H1 (cell line): ENCODE measurements around the gene CPA4. TPM values are rescaled to one million over a fixed set of nuclear protein-coding genes. Genes with fewer than 3 reads are reported as not detected.

Source experiments
- BACH1 ChIP-seq: IDR thresholded peaks from 2 replicates; pipeline ENCODE4 v1.6.1; 2012; ENCODE audit warnings: low read length, improper control_type of control experiment
- CHD1 ChIP-seq: IDR thresholded peaks from 2 replicates; pipeline ENCODE4 v1.6.1; 2012; ENCODE audit warnings: low read depth, low read length, improper control_type of control experiment
- CREB1 ChIP-seq: IDR thresholded peaks from 2 replicates; pipeline ENCODE4 v1.6.1; 2012; ENCODE audit warnings: inconsistent platforms
- EP300 ChIP-seq, 2 experiments: IDR thresholded peaks; 1 replicate in 1 of 2; 2 replicates in 1 of 2; pipeline ENCODE4 v1.6.1; 2011 to 2012; ENCODE audit warnings: low read depth in 2 of 2, low read length in 2 of 2, mild to moderate bottlenecking in 2 of 2, borderline replicate concordance in 1 of 2, inconsistent platforms in 1 of 2, moderate library complexity in 1 of 2
- NANOG ChIP-seq: IDR thresholded peaks from 2 replicates; pipeline ENCODE4 v1.6.1; 2011; ENCODE audit warnings: low read length, low read depth, mild to moderate bottlenecking, inconsistent platforms; ENCODE audit not compliant: insufficient read depth, poor library complexity, severe bottlenecking
- YY1 ChIP-seq: IDR thresholded peaks from 2 replicates; pipeline ENCODE4 v1.6.1; 2011; ENCODE audit warnings: low read depth, mild to moderate bottlenecking, low read length
- polyA plus RNA-seq, 7 experiments: library from polyadenylated mRNA; depleted of rRNA in 3 of 7; stranded (reverse) in 5 of 7; unstranded in 2 of 7; fragments of >200 nt in 5 of 7; fragments of 200-250 nt in 2 of 7; gene quantifications; 1 replicate in 5 of 7; 2 replicates in 1 of 7; 4 replicates in 1 of 7; pipeline versions ENCODE4 v1.2.1 to v1.2.3, GENCODE V29; 2011 to 2013; ENCODE audit warnings: missing spikeins in 2 of 7, mixed read lengths in 2 of 7
- total RNA-seq: library from RNA; stranded (reverse); fragmentation: NEBNext Ultra II Directional; extraction: Animal tissue kit (Norgen Biotek cat#: 25700); gene quantifications from 2 replicates; pipeline ENCODE4 v1.2.1, GENCODE V29; 2021

CPA4 gene
- total and polyA plus RNA-seq, 2 of the 8 experiments (the other 6 are each of a cell fraction or from before 2014, with no cell fraction given) = 0.03 TPM; not detected in 1

DNA sequence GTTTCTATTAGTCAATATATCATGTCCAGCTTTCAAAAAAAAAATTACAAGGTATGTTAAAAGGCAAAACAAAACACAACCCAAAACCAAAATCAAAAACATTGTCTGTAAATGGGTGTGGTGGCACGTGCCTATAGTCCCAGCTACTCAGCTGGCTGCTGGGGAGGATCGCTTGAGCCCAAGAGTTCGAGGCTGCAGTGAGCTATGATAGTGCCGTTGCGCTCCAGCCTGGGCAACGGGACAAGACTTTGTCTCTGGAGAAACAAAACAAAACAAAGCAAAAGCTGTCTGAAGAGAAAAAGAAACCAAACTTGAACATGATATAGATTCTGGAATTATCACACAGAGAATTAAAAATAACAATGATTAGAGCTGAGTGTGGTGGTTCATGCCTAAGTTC lies 41.3 kb downstream of the CPA4 start (continued):
- TF ChIP-seq EP300 (IDR thresholded peaks at IDR 0.05; ENCODE audit: borderline replicate concordance in 1 of 2, low read depth in 2 of 2, low read length in 2 of 2) (no peak), CREB1 (no peak), BACH1 (no peak), NANOG (no peak), CHD1 (no peak), YY1 (no peak)
